GM23338 (cell line): ENCODE results near the gene STX1B. TPM values are rescaled to one million over a fixed set of nuclear protein-coding genes. Genes with fewer than 3 reads are reported as not detected.

Experiments
- ATAC-seq: fragments of 200-7000 bp; cut with Tn5 transposase; 3 replicates; pipeline ENCODE4 v1.9.1; 2020
- DNase-seq: peaks from one replicate; pipeline ENCODE4 v3.0.0-alpha.2; 2015; ENCODE audit warnings: low spot score
- H2AFZ ChIP-seq: fragments of 200-600 bp; sonication (generic); 2 replicates; pipeline ENCODE4 v1.8.0; 2016; ENCODE audit warnings: antibody characterized with exemption, mild to moderate bottlenecking, moderate library complexity
- H3F3A ChIP-seq: fragments of 200-600 bp; sonication (generic); replicated peaks from 2 replicates; pipeline ENCODE4 v1.8.0; 2017; ENCODE audit warnings: antibody characterized with exemption, mixed run types, low read depth
- H3K27ac ChIP-seq: fragments of 200-600 bp; sonication (generic); 2 replicates; pipeline ENCODE4 v1.6.1; 2016; ENCODE audit warnings: low read depth
- H3K27me3 ChIP-seq: fragments of 200-600 bp; sonication (generic); 2 replicates; pipeline ENCODE4 v1.8.0; 2016; ENCODE audit warnings: mild to moderate bottlenecking, mixed run types, moderate library complexity; ENCODE audit not compliant: insufficient read depth
- H3K36me3 ChIP-seq: fragments of 200-600 bp; sonication (generic); 2 replicates; pipeline ENCODE4 v1.8.0; 2016; ENCODE audit warnings: mild to moderate bottlenecking; ENCODE audit not compliant: insufficient read depth
- H3K4me1 ChIP-seq: fragments of 200-600 bp; sonication (generic); 2 replicates; pipeline ENCODE4 v1.8.0; 2016; ENCODE audit warnings: mild to moderate bottlenecking, moderate library complexity; ENCODE audit not compliant: insufficient read depth
- H3K4me2 ChIP-seq: fragments of 200-600 bp; sonication (generic); 2 replicates; pipeline ENCODE4 v1.7.1; 2017; ENCODE audit warnings: mixed run types
- H3K4me3 ChIP-seq: fragments of 200-600 bp; sonication (generic); 2 replicates; pipeline ENCODE4 v1.6.1; 2016; ENCODE audit warnings: mixed run types
- H3K79me2 ChIP-seq: fragments of 200-600 bp; sonication (generic); replicated peaks from 2 replicates; pipeline ENCODE4 v1.8.0; 2017; ENCODE audit warnings: mild to moderate bottlenecking; ENCODE audit not compliant: insufficient read depth
- H3K9me2 ChIP-seq: fragments of 200-600 bp; sonication (generic); 2 replicates; pipeline ENCODE4 v1.8.0; 2017; ENCODE audit not compliant: insufficient read depth
- H4K20me1 ChIP-seq: fragments of 200-600 bp; sonication (generic); replicated peaks from 2 replicates; pipeline ENCODE4 v1.8.0; 2017; ENCODE audit warnings: mild to moderate bottlenecking; ENCODE audit not compliant: insufficient read depth
- H3K27ac Mint-ChIP-seq: 2 replicates; pipeline ENCODE4 v1.8.0; 2020; ENCODE audit warnings: inconsistent platforms, mild to moderate bottlenecking, moderate library complexity, mixed read lengths
- H3K27me3 Mint-ChIP-seq: 3 replicates; pipeline ENCODE4 v1.8.0; 2022; ENCODE audit warnings: low read depth, mild to moderate bottlenecking, moderate library complexity, mixed read lengths, inconsistent platforms; ENCODE audit not compliant: insufficient read depth, poor library complexity
- H3K36me3 Mint-ChIP-seq: 3 replicates; pipeline ENCODE4 v1.8.0; 2021; ENCODE audit warnings: low read depth, mild to moderate bottlenecking, inconsistent platforms, moderate library complexity, mixed read lengths
- H3K4me1 Mint-ChIP-seq: 3 replicates; pipeline ENCODE4 v1.8.0; 2020; ENCODE audit warnings: mild to moderate bottlenecking, inconsistent platforms, mixed read lengths
- H3K4me3 Mint-ChIP-seq: 3 replicates; pipeline ENCODE4 v1.8.0; 2021; ENCODE audit warnings: moderate library complexity, mild to moderate bottlenecking, inconsistent platforms, mixed read lengths
- H3K9me3 Mint-ChIP-seq: 3 replicates; pipeline ENCODE4 v1.8.0; 2020; ENCODE audit warnings: moderate library complexity, mild to moderate bottlenecking, inconsistent platforms, mixed read lengths
- CREB1 ChIP-seq: fragments of 250-450 bp; sonication (Bioruptor Pico); IDR thresholded peaks from 2 replicates; pipeline ENCODE4 v1.5.0; 2020; ENCODE audit warnings: low read depth, mild to moderate bottlenecking, moderate library complexity
- CTCF ChIP-seq, 2 experiments: fragments of 200-600 bp in 1 of 2; sonication (generic) in 1 of 2; conservative IDR thresholded peaks; 2 replicates each; pipeline versions ENCODE4 v1.5.1 to v1.6.1; 2016 to 2017; ENCODE audit warnings: antibody characterized with exemption in 2 of 2, low read depth in 2 of 2, mild to moderate bottlenecking in 2 of 2, moderate library complexity in 1 of 2
- EZH2 ChIP-seq: fragments of 200-600 bp; sonication (generic); IDR thresholded peaks from one replicate; pipeline ENCODE4 v1.8.0; 2017; ENCODE audit warnings: antibody characterized with exemption, mild to moderate bottlenecking, low read depth; ENCODE audit not compliant: unreplicated experiment
- EZH2phosphoT487 ChIP-seq: fragments of 200-600 bp; sonication (generic); IDR thresholded peaks from one replicate; pipeline ENCODE4 v1.8.1; 2018; ENCODE audit warnings: antibody characterized with exemption; ENCODE audit not compliant: unreplicated experiment
- POLR2AphosphoS5 ChIP-seq: IDR thresholded peaks from 2 replicates; pipeline ENCODE4 v1.6.1; 2016; ENCODE audit warnings: antibody characterized with exemption, low read depth
- STAT1 ChIP-seq: IDR thresholded peaks from one replicate; pipeline ENCODE4 v1.6.1; 2016; ENCODE audit warnings: antibody characterized with exemption; ENCODE audit not compliant: unreplicated experiment
- polyA plus RNA-seq: library from polyadenylated mRNA; unstranded; fragments of >200 nt; fragmentation: Nextera tagmentation; extraction: Ambion mirVana; gene quantifications from 2 replicates; pipeline ENCODE4 v1.2.1, GENCODE V29; 2016
- total RNA-seq: library from RNA; depleted of rRNA; stranded (reverse); fragments of >200 nt; shearing (Covaris generic); gene quantifications from 2 replicates; pipeline ENCODE4 v1.2.3, GENCODE V29; 2014
- TF ChIP-seq, protein P1 (sequence below): IDR thresholded peaks from one replicate; pipeline ENCODE4 v1.6.1; 2018; ENCODE audit warnings: antibody characterized with exemption; ENCODE audit not compliant: unreplicated experiment
- TF ChIP-seq, protein P2 (sequence below): IDR thresholded peaks from 2 replicates; pipeline ENCODE4 v1.6.1; 2016; ENCODE audit warnings: antibody characterized with exemption

STX1B gene
- total and polyA plus RNA-seq, 2 experiments from 2014 or later = 1.7 to 9.5 TPM

- Histone ChIP-seq H3K9me2 (no peaks in the 10 kb centered on the region), H3K4me1 (peaks cover 7% of the 10 kb centered on the region; the same call in 1 of the 2 replicates), H3K27me3 (no peaks in the 10 kb centered on the region), H3K79me2 (0 out of 2 replicates have a peak, but pooled peaks cover 6% of the 10 kb centered on the region), H3K36me3 (peaks cover 7% of the 10 kb centered on the region), H4K20me1 (peaks cover 12% of the 10 kb centered on the region), H3K27ac (peak within 1 kb of the TSS; percentile 100), H3F3A (peaks cover 18% of the 10 kb centered on the region), H2AFZ (no peak within 1 kb of the TSS; the same call in 1 of the 2 replicates), H3K4me3 (peak within 1 kb of the TSS; percentile 92), H3K4me2 (peak within 1 kb of the TSS; percentile 98)
- DNase-seq (peak; percentile 87), ATAC-seq (peak; percentile 38)
- TF ChIP-seq EZH2phosphoT487 (no peak), CREB1 (no peak), POLR2AphosphoS5 (peak; percentile 57)
- TF ChIP-seq, protein P1, sequence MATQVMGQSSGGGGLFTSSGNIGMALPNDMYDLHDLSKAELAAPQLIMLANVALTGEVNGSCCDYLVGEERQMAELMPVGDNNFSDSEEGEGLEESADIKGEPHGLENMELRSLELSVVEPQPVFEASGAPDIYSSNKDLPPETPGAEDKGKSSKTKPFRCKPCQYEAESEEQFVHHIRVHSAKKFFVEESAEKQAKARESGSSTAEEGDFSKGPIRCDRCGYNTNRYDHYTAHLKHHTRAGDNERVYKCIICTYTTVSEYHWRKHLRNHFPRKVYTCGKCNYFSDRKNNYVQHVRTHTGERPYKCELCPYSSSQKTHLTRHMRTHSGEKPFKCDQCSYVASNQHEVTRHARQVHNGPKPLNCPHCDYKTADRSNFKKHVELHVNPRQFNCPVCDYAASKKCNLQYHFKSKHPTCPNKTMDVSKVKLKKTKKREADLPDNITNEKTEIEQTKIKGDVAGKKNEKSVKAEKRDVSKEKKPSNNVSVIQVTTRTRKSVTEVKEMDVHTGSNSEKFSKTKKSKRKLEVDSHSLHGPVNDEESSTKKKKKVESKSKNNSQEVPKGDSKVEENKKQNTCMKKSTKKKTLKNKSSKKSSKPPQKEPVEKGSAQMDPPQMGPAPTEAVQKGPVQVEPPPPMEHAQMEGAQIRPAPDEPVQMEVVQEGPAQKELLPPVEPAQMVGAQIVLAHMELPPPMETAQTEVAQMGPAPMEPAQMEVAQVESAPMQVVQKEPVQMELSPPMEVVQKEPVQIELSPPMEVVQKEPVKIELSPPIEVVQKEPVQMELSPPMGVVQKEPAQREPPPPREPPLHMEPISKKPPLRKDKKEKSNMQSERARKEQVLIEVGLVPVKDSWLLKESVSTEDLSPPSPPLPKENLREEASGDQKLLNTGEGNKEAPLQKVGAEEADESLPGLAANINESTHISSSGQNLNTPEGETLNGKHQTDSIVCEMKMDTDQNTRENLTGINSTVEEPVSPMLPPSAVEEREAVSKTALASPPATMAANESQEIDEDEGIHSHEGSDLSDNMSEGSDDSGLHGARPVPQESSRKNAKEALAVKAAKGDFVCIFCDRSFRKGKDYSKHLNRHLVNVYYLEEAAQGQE = no peak
- Mint-ChIP-seq H3K4me3 (peak within 1 kb of the TSS; percentile 88), H3K27ac (peak within 1 kb of the TSS; percentile 99), H3K27me3 (peaks cover 23% of the 10 kb centered on the region), H3K4me1 (peaks cover 33% of the 10 kb centered on the region), H3K9me3 (no peaks in the 10 kb centered on the region), H3K36me3 (peaks cover 22% of the 10 kb centered on the region)
These were observed 61.5 kb downstream of the STX1B start, which contains the start of gene ORAI3 for GRCh38 chr16:30948667-30949649. Gene ORAI3 (plus strand): TSS chr16:30949068. CDS start chr16:30949290, 222 bp downstream.

GRCh38 chr16:30947859-30948666, 62.4 kb downstream of the STX1B start:
- Mint-ChIP-seq H3K27ac (peak overlapping the region; percentile 99), H3K4me3 (peak overlapping the region; percentile 88), H3K9me3 (no peaks in the 10 kb centered on the region), H3K27me3 (peaks cover 19% of the 10 kb centered on the region), H3K4me1 (peaks cover 28% of the 10 kb centered on the region), H3K36me3 (peaks cover 27% of the 10 kb centered on the region)
- Histone ChIP-seq H3K36me3 (peaks cover 12% of the 10 kb centered on the region), H2AFZ (no peak overlapping the region), H3K79me2 (peaks cover 10% of the 10 kb centered on the region; the same call in 1 of the 2 replicates), H3K4me3 (peak overlapping the region; percentile 92), H3K9me2 (no peaks in the 10 kb centered on the region), H3K27me3 (no peaks in the 10 kb centered on the region), H4K20me1 (peaks cover 9% of the 10 kb centered on the region), H3F3A (peaks cover 18% of the 10 kb centered on the region), H3K4me2 (peak overlapping the region; percentile 98), H3K4me1 (peaks cover 7% of the 10 kb centered on the region; the same call in 1 of the 2 replicates), H3K27ac (peak overlapping the region; percentile 100)
- TF ChIP-seq, protein P2, sequence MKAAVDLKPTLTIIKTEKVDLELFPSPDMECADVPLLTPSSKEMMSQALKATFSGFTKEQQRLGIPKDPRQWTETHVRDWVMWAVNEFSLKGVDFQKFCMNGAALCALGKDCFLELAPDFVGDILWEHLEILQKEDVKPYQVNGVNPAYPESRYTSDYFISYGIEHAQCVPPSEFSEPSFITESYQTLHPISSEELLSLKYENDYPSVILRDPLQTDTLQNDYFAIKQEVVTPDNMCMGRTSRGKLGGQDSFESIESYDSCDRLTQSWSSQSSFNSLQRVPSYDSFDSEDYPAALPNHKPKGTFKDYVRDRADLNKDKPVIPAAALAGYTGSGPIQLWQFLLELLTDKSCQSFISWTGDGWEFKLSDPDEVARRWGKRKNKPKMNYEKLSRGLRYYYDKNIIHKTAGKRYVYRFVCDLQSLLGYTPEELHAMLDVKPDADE = 0 out of 2 replicates have a peak, but pooled peaks have one; percentile 26
- peak; percentile 84 for TF ChIP-seq CREB1
- TF ChIP-seq CTCF (conservative IDR thresholded peaks at IDR 0.05; ENCODE audit: low read depth in 2 of 2) = peak in 1 of 2 experiments; percentile 17; a peak in 1 of 4 replicates
- TF ChIP-seq STAT1 = no peak
- TF ChIP-seq POLR2AphosphoS5 = peak; percentile 31
- TF ChIP-seq EZH2 = no peak
- ATAC-seq (peak; percentile 74), DNase-seq (peak; percentile 100)
